IMR-90 (cell line): ENCODE measurements around the gene ZNF445.

Experiments used
- BHLHE40 ChIP-seq: fragments of 150-350 bp; IDR thresholded peaks from 2 replicates; pipeline ENCODE4 v1.6.1; 2016; ENCODE audit warnings: mild to moderate bottlenecking, low read depth, low read length
- CEBPB ChIP-seq: IDR thresholded peaks from 2 replicates; pipeline ENCODE4 v1.6.1; 2012; ENCODE audit warnings: low read depth, low read length, improper control_type of control experiment
- CTCF ChIP-seq: conservative IDR thresholded peaks from 2 replicates; pipeline ENCODE4 v1.5.1; 2012; ENCODE audit warnings: mild to moderate bottlenecking, low read depth, low read length, improper control_type of control experiment
- ELK1 ChIP-seq: fragments of 150-350 bp; IDR thresholded peaks from 2 replicates; pipeline ENCODE4 v1.6.1; 2016; ENCODE audit warnings: low read depth, mild to moderate bottlenecking, low read length, moderate library complexity, borderline replicate concordance
- MXI1 ChIP-seq: IDR thresholded peaks from 2 replicates; pipeline ENCODE4 v1.6.1; 2012; ENCODE audit warnings: low read depth, mild to moderate bottlenecking, low read length, moderate library complexity, borderline replicate concordance
- POLR2A ChIP-seq: IDR thresholded peaks from 2 replicates; pipeline ENCODE4 v1.6.1; 2012; ENCODE audit warnings: mild to moderate bottlenecking, low read depth, low read length
- RAD21 ChIP-seq: IDR thresholded peaks from 2 replicates; pipeline ENCODE4 v1.6.1; 2012; ENCODE audit warnings: low read length, improper control_type of control experiment
- RFX5 ChIP-seq: IDR thresholded peaks from 2 replicates; pipeline ENCODE4 v1.8.0; 2012; ENCODE audit warnings: low read depth, mild to moderate bottlenecking, low read length, moderate library complexity

GRCh38 chr3:44525060-44525459 lies 47.6 kb upstream of the ZNF445 start:
- TF ChIP-seq CTCF (no peak), ELK1 (no peak), RFX5 (no peak), POLR2A (no peak), BHLHE40 (no peak), MXI1 (no peak), RAD21 (no peak), CEBPB (no peak)
